ENCODE measurements around the gene CACNB2. TPM values are rescaled to one million over a fixed set of nuclear protein-coding genes. Genes with fewer than 3 reads are reported as not detected.

CACNB2 gene
- total and polyA plus RNA-seq, 10 of the 15 experiments (the other 5 are each of a cell fraction or from before 2014, with no cell fraction given) = 0.62 to 8.1 (median 1.2) TPM

DNA sequence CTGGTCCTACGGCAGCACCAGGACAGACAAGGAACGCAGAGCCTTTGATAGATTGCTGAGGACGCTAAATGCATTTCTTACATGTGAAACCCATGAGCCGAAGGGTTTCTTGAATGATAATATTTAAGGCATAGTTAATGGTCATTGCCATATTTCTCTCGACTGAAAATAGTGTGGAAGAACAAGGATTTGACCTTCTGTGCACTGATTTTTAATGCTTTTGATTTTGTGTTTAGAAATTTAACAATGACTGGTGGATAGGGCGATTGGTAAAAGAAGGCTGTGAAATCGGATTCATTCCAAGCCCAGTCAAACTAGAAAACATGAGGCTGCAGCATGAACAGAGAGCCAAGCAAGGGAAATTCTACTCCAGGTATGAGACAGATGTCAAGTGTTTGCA, 360.4 kb downstream of the CACNB2 start (continued):
- TF ChIP-seq, protein P1, sequence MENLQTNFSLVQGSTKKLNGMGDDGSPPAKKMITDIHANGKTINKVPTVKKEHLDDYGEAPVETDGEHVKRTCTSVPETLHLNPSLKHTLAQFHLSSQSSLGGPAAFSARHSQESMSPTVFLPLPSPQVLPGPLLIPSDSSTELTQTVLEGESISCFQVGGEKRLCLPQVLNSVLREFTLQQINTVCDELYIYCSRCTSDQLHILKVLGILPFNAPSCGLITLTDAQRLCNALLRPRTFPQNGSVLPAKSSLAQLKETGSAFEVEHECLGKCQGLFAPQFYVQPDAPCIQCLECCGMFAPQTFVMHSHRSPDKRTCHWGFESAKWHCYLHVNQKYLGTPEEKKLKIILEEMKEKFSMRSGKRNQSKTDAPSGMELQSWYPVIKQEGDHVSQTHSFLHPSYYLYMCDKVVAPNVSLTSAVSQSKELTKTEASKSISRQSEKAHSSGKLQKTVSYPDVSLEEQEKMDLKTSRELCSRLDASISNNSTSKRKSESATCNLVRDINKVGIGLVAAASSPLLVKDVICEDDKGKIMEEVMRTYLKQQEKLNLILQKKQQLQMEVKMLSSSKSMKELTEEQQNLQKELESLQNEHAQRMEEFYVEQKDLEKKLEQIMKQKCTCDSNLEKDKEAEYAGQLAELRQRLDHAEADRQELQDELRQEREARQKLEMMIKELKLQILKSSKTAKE (IDR thresholded peaks at IDR 0.05; ENCODE audit: low read depth, poor library complexity, severe bottlenecking) = no peak
- no peak for TF ChIP-seq EGR1 (IDR thresholded peaks at IDR 0.05; ENCODE audit: borderline replicate concordance in 1 of 2, low read depth in 2 of 2, low read length in 2 of 2)
- TF ChIP-seq, protein P2, sequence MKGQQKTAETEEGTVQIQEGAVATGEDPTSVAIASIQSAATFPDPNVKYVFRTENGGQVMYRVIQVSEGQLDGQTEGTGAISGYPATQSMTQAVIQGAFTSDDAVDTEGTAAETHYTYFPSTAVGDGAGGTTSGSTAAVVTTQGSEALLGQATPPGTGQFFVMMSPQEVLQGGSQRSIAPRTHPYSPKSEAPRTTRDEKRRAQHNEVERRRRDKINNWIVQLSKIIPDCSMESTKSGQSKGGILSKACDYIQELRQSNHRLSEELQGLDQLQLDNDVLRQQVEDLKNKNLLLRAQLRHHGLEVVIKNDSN (IDR thresholded peaks at IDR 0.05; ENCODE audit: borderline replicate concordance, extremely low read length, insufficient read depth, low read depth, low read length) = no peak
- TF ChIP-seq ETV6 (conservative IDR thresholded peaks at IDR 0.05 in 1 of 2, IDR thresholded peaks at IDR 0.05 in 1 of 2; ENCODE audit: borderline replicate concordance in 1 of 2, low read depth in 1 of 2) = no peak
- TF ChIP-seq, protein P3, sequence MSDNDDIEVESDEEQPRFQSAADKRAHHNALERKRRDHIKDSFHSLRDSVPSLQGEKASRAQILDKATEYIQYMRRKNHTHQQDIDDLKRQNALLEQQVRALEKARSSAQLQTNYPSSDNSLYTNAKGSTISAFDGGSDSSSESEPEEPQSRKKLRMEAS (IDR thresholded peaks at IDR 0.05; ENCODE audit: low read depth, low read length) = no peak
- TF ChIP-seq NR2C2 (IDR thresholded peaks at IDR 0.05; ENCODE audit: borderline replicate concordance, control insufficient read depth, insufficient read length, low read depth) = no peak
- no peak for TF ChIP-seq NR2C1 (IDR thresholded peaks at IDR 0.05)
- TF ChIP-seq ZNF24 (IDR thresholded peaks at IDR 0.05) = no peak
- TF ChIP-seq CBX5 (IDR thresholded peaks at IDR 0.05; ENCODE audit: low read depth) = no peak
- TF ChIP-seq WRNIP1 (IDR thresholded peaks at IDR 0.05; ENCODE audit: borderline replicate concordance, low read depth, low read length) = no peak
- TF ChIP-seq, protein P4, sequence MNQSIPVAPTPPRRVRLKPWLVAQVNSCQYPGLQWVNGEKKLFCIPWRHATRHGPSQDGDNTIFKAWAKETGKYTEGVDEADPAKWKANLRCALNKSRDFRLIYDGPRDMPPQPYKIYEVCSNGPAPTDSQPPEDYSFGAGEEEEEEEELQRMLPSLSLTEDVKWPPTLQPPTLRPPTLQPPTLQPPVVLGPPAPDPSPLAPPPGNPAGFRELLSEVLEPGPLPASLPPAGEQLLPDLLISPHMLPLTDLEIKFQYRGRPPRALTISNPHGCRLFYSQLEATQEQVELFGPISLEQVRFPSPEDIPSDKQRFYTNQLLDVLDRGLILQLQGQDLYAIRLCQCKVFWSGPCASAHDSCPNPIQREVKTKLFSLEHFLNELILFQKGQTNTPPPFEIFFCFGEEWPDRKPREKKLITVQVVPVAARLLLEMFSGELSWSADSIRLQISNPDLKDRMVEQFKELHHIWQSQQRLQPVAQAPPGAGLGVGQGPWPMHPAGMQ (IDR thresholded peaks at IDR 0.05; ENCODE audit: borderline replicate concordance) = no peak

Measured in GM12878 (cell line).